GM12865 (cell line): ENCODE results near the gene CFAP54.
A peak's percentile ranks its signal among the peaks of the same experiment; 100 is the strongest.

Source experiments
- DNase-seq: peaks from one replicate; pipeline ENCODE4 v3.0.0; 2010; ENCODE audit warnings: low read depth
- H3K4me3 ChIP-seq: 2 replicates; pipeline ENCODE4 v1.5.1; 2011; ENCODE audit warnings: mild to moderate bottlenecking, low read depth, low read length, control low read depth
- TF ChIP-seq, protein P1 (sequence below): IDR thresholded peaks from 2 replicates; pipeline ENCODE4 v1.5.1; 2011; ENCODE audit warnings: low read length, control low read depth, low read depth, inconsistent platforms; ENCODE audit not compliant: insufficient read depth; ENCODE audit errors: missing control alignments

Gene CFAP54

DNA sequence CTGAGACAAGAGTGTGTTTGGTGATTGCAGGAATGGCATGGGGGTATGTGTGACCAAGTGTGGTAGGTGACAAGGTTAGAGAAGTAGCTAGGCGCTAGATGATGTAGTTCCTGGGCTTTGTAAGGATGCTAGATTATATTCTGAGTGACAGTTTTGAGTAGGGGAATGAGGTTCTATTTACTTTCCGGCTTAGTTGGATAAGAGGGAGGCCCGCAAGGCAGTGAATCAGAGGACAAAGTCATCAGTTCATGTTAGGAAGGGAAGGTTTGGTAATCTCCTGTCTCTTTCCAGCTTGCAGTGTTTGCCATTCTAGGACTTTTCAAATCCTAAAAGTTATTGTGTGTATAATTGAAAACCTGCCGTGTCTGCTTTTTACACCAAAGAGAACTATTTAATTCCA, 45.0 kb downstream of the CFAP54 start:
- TF ChIP-seq, protein P1, sequence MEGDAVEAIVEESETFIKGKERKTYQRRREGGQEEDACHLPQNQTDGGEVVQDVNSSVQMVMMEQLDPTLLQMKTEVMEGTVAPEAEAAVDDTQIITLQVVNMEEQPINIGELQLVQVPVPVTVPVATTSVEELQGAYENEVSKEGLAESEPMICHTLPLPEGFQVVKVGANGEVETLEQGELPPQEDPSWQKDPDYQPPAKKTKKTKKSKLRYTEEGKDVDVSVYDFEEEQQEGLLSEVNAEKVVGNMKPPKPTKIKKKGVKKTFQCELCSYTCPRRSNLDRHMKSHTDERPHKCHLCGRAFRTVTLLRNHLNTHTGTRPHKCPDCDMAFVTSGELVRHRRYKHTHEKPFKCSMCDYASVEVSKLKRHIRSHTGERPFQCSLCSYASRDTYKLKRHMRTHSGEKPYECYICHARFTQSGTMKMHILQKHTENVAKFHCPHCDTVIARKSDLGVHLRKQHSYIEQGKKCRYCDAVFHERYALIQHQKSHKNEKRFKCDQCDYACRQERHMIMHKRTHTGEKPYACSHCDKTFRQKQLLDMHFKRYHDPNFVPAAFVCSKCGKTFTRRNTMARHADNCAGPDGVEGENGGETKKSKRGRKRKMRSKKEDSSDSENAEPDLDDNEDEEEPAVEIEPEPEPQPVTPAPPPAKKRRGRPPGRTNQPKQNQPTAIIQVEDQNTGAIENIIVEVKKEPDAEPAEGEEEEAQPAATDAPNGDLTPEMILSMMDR, result no peak
- DNase-seq, result no peak
- no peak overlapping the region for H3K4me3 ChIP-seq

DNA sequence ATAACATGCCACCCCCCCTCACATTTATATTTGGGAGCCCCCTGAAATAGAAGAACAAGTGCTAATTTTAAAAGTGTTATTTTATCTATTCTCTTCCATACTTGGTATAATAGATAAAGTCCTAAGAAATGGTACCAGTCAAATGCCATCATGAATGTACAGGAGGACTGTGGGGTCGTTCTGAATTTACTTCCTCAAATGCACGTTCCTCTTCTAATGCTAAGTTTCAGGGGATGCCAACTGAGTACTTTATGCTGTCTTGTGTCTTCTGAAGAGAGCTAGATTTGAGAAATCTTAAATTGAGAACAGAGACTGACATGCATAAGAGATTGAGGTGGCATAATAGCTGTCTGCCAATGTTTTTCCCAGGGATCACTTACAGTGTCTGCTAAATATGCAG, 59.0 kb downstream of the CFAP54 start:
- no peak for DNase-seq

DNA sequence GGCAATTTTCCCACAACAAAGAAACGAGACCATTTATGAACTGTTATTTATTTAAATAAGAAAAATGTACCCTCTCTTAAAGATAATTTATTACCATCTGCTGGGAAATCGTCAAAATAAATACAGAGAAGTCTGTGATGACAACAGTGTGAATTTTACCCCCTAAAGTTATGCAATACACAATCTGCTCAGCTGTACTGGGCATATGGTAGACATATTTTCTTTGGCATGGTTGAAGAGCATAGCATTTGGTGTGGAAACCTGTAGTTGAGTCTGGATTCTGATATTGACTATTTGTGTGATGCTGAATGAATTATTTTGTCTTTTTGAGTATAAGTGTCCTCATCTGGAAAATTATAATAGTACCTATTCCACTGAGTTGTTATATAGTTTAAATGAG, 60.0 kb downstream of the CFAP54 start:
- DNase-seq, result no peak
- H3K4me3 ChIP-seq, result no peak overlapping the region
- TF ChIP-seq, protein P1, result no peak

More for the DNA sequence above, 59.0 kb downstream of the CFAP54 start:
- TF ChIP-seq, protein P1, result no peak
- no peak overlapping the region for H3K4me3 ChIP-seq

DNA sequence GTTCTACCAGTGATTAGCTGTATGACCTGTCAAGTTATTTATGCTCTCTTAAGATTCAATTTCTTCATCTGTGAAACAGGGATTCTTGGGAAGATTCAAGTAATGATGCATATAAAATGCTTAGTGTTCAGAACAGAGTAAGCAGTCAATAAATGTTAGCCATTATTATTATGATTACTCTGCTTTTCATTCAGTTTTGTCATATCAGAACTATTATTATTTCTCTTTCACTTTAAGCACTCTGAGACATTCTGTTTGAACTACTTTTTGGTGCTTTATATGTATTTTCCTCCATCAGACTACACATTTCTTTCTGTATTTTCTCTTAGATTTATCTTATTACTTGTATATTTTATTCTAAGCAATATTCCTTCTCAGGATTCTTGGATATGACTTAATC, 81.2 kb downstream of the CFAP54 start:
- peak overlapping the region; percentile 50 for H3K4me3 ChIP-seq
- no peak for DNase-seq
- TF ChIP-seq, protein P1, result no peak

DNA sequence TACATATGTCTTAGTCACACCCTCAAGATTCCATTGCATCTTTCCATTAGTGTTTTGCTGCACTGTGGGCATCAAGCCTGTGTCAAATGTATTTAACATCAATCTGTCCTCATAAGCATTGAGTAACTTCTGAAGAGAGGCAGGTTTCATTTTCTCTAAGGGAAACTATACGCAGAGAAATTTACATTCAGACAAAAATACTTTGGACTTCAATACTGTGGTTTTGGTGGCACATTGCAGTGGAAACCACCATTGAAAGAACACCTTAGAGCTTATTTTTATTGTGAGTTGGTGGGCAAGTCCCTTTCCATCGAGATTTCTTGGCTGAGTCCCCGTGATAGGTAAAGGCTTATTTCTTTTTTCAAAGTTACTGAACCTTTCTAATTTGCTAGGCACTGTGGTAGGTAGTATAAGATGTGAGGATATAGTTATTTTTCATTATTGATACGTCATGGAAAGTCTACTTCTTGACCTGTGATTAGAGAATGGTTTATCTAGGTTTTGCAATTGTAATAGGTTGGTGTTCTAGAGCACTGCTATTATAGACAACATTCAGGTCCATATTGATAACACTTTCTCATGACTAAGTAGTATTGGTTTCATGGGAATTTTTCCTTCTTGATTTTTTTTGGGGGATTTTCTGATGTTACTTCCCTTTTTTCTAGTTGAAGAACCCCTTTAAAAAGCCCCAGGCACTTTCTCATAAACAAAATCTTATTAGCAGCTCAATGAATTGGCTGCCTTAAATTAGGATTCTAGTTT, 81.9 kb downstream of the CFAP54 start:
- TF ChIP-seq, protein P1, result no peak
- peak overlapping the region; percentile 50 for H3K4me3 ChIP-seq
- DNase-seq, result peak; percentile 84

DNA sequence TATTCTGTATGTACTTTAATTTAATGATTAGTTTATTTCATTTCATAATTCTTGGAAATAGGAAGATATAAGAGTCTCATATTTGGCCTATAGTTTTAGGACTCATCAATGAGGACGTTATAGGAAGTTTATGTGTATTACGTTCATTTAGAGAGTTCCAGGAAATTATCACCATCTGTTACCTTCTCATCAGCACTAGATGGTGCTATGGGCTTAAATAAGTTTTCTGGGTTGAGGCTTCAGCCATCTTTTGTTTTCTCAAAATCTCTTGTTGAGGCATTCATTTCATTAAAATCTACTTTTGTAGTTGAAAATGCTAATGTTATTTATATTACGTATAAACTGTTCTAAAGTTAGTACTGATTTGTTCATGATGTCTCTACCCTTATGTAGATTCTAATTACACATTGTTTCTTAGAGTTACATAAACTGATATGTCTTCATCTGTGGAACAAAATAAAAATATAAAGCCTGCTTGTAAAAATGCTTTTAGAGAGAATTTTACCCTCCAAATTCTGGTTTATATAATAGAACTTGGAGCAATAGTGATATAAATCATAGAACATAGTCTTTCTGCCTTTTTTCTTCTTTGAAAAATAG, 89.2 kb downstream of the CFAP54 start:
- no peak overlapping the region for H3K4me3 ChIP-seq
- TF ChIP-seq, protein P1, result peak; percentile 55
- peak; percentile 71 for DNase-seq
